GM10248 (cell line): Measurements from ENCODE around the gene GBP3.
"Not testable (repeated sequence)": the region's sequence is repeated elsewhere in the genome, so short reads cannot be mapped to it uniquely, and the experiment has no call there.

Source experiments
- CTCF ChIA-PET: fragments of 300-600 bp; sonication (Branson Sonifier 250); formaldehyde crosslinking; extraction: SDS; loops from one replicate; lab custom pipeline; 2021; ENCODE audit warnings: antibody characterized with exemption; lab: Yijun Ruan, JAX
- POLR2A ChIA-PET: fragments of 350-650 bp; sonication (Branson Sonifier 250); formaldehyde crosslinking; extraction: SDS; loops from one replicate; lab custom pipeline; 2020; ENCODE audit warnings: antibody characterized with exemption; lab: Yijun Ruan, JAX
- DNase-seq: peaks from one replicate; pipeline ENCODE4 v3.0.0; 2012; ENCODE audit errors: extremely low spot score
- TF ChIP-seq, protein P1 (sequence below): IDR thresholded peaks from 2 replicates; pipeline ENCODE4 v1.5.1; 2012; ENCODE audit warnings: mild to moderate bottlenecking, low read depth; ENCODE audit errors: extremely low read depth, missing control alignments, control extremely low read depth

The GBP3 gene

DNA sequence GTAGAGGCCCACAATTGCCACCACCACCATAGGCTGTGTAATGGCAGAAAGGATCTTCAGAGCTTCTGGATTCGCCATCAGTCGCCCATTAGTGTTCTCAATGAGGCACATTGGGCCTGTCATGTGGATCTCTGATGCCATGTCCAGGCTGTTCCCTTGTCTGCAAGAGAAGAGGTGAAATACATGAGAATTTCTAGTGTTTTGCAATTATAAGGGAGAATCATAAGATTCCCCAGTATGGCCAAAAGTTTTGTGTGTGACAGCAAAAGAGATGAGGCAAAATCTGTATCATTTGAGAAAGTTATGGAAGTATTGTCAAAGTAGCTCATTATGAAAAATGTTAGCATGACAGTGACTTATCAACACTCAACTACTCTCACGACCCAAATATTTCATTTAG lies 40.4 kb upstream of the GBP3 start:
- no peak for DNase-seq
- TF ChIP-seq, protein P1, sequence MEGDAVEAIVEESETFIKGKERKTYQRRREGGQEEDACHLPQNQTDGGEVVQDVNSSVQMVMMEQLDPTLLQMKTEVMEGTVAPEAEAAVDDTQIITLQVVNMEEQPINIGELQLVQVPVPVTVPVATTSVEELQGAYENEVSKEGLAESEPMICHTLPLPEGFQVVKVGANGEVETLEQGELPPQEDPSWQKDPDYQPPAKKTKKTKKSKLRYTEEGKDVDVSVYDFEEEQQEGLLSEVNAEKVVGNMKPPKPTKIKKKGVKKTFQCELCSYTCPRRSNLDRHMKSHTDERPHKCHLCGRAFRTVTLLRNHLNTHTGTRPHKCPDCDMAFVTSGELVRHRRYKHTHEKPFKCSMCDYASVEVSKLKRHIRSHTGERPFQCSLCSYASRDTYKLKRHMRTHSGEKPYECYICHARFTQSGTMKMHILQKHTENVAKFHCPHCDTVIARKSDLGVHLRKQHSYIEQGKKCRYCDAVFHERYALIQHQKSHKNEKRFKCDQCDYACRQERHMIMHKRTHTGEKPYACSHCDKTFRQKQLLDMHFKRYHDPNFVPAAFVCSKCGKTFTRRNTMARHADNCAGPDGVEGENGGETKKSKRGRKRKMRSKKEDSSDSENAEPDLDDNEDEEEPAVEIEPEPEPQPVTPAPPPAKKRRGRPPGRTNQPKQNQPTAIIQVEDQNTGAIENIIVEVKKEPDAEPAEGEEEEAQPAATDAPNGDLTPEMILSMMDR, result no peak
- ChIA-PET POLR2A (no interaction called here), CTCF (interaction anchor here (0.8 to 1.3 kb wide), 8 partner anchors 9 to 391 kb away, joined by 3 to 7 read pairs (median 3); no protein-coding TSS in a partner anchor)

DNA sequence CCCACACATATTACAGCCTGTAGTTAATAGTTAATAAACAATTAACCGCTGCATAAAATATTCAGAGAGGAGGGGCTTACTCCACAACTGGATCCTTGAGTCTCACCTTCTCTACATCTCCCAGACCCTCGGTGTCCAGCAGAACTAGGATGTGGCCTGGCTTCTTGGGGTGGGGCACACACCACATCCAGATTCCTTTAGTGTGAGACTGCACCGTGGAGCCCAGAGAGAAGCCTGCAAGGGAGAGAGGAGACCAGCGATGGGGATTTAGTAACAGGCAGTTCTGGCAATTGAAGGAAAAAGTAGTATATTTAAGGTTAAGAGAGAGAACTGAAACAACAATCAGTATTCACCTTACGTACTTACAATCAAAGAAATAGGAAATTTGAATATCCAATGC lies 37.4 kb upstream of the GBP3 start:
- no peak for DNase-seq
- TF ChIP-seq, protein P1, result no peak
- CTCF ChIA-PET, result no interaction called here

DNA sequence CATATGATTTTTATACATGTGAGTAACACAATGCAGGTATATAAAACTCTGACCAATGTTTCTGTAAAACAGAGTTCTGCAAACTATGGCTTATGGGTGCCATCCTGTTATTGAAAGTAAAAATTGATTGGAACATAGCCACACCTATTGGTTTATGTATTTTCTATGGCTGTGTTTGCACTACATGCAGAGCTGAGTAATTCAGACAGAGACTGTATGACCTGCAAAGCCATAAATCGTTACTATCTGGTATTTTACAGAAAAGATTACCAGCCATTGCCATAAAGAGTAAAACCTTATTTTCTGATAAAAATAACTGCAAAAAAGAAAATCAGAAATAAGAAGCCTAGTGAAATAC lies 29.3 kb upstream of the GBP3 start:
- no peak for DNase-seq
- TF ChIP-seq, protein P1, result no peak
- ChIA-PET POLR2A (no interaction called here), CTCF (interaction anchor here (1.2 kb wide), 1 partner anchor 30 kb away, joined by 3 read pairs; no protein-coding TSS in a partner anchor)

More for the DNA sequence above, 37.4 kb upstream of the GBP3 start:
- POLR2A ChIA-PET, result no interaction called here

DNA sequence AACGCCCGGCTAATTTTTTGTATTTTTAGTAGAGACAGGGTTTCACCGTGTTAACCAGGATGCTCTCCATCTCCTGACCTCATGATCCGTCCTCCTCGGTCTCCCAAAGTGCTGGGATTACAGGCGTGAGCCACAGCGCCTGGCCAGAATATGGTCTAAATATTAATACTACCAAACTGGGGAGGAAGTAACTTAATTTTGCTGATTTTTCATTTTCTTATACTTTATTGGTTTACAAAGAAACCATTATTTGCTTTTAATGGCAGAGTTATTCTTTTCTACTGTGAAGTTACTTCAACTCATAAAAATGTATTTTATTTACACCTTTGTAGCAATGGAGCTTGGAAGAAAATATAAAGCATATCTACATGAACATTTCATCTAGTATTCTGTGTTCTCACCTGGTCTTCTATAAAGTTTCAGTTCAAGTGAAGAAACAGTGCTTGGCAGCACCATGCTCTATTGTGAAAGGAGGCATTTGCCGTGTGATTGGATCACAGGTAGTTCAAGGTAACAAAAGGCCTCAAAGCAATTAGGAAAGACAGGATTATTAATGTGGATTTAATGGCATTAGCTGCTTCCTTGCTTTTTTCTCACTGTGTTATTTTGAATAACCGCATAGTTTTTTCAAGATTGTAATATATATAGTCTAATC lies 28.8 kb upstream of the GBP3 start:
- POLR2A ChIA-PET, result no interaction called here
- CTCF ChIA-PET, result interaction anchor here (1.2 kb wide), 1 partner anchor 30 kb away, joined by 3 read pairs; no protein-coding TSS in a partner anchor
- no peak for DNase-seq
- TF ChIP-seq, protein P1, result no peak

DNA sequence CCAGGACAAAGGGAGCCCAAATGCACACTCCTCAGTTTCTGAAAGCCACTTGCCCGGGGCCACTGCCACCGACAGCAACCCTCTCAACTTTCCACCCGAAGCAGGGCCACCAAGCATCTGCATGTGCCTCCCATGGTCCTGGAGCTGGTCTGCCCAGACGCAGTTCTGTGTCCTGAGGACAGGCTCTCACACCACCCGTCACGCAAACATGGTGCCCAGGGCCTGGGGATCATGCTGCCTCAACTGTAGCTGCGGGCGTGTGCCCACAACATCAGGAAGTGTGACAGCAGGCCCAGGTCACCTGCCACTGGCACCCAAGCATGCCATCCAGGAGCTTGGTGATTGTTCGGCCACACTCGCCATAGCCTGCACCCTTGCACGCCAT lies 28.0 kb upstream of the GBP3 start:
- ChIA-PET POLR2A (no interaction called here), CTCF (no interaction called here)
- TF ChIP-seq, protein P1, result no peak
- DNase-seq, result no peak

DNA sequence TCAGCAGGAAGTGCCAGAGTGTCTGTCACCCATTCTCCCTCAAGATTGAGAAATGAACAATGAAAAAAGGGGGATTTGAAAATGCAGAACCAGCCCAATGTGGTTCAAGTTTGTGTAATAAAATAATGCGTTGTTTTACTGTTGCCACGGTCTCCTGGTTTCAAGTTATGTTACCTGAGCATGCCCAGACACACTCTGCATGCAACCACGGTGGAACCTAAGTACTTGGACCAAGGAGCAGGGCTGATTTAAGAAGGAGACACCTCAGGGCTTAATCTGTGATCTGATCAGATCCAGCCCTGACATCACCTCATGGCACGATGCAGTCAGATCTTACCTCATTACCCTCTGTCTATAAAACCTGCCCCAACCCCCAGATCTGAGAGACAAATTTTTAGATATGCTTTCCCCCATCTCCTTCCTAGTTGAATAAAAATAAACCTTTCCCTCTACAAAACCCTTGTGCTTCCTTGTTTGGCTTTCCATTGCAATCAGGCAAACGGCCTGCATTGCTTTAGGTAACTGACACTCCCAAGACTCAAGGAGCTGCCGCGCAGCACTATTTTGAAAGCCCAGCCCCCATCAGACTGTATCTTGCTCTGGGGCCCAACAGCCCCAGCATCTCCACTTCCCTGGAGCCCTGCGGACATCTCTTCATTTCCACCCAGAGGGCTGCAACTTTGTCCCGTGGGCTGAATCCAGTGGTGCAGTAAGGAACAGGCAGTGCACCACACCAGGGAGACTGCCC lies 27.4 kb upstream of the GBP3 start:
- POLR2A ChIA-PET, CTCF ChIA-PET, DNase-seq: not testable (repeated sequence)

DNA sequence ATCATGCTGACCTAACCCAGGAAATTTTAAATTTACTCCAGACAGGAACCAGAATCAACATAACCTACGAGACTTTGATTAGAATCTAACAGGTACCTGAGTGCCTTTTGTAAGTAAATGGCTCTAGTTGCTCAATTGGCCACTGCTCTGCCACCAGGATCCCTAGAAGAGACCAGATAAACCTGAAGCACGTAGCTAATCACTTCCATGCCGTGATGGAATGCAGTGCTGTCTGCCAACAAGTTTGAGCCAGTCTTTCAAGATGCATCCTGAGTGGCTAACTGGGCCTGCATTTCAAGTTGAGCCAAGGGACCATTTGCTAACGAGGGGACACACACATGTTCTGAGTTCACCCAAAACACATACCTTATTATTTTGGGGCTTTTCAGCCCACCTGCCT lies 26.5 kb upstream of the GBP3 start:
- DNase-seq, POLR2A ChIA-PET: not testable (repeated sequence)
- CTCF ChIA-PET, result interaction anchor here (1.2 kb wide), 1 partner anchor 16 kb away, joined by 5 read pairs; the partner anchor contains the start of gene GBP1
